ENCODE results near the gene NBPF3. TPM values are rescaled to one million over a fixed set of nuclear protein-coding genes. Genes with fewer than 3 reads are reported as not detected.
"Not testable (repeated sequence)": the region's sequence is repeated elsewhere in the genome, so short reads cannot be mapped to it uniquely, and the experiment has no call there.

The NBPF3 gene
- total RNA-seq, 1 donor from 2014 or later: 3.9 TPM

- TF ChIP-seq, protein P1, sequence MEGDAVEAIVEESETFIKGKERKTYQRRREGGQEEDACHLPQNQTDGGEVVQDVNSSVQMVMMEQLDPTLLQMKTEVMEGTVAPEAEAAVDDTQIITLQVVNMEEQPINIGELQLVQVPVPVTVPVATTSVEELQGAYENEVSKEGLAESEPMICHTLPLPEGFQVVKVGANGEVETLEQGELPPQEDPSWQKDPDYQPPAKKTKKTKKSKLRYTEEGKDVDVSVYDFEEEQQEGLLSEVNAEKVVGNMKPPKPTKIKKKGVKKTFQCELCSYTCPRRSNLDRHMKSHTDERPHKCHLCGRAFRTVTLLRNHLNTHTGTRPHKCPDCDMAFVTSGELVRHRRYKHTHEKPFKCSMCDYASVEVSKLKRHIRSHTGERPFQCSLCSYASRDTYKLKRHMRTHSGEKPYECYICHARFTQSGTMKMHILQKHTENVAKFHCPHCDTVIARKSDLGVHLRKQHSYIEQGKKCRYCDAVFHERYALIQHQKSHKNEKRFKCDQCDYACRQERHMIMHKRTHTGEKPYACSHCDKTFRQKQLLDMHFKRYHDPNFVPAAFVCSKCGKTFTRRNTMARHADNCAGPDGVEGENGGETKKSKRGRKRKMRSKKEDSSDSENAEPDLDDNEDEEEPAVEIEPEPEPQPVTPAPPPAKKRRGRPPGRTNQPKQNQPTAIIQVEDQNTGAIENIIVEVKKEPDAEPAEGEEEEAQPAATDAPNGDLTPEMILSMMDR (IDR thresholded peaks at IDR 0.05): no peak
- no peak overlapping the region for H3K27ac ChIP-seq
- H3K4me3 ChIP-seq: no peak overlapping the region
- intact Hi-C loops (cut with DNase I): no loop called here
- H3K27me3 ChIP-seq: no peaks in the 10 kb centered on the region
- DNase-seq (ENCODE audit: low spot score in 2 of 2): no peak
- no peaks in the 10 kb centered on the region for H3K4me1 ChIP-seq
- no peaks in the 10 kb centered on the region for H3K36me3 ChIP-seq
- H3K9me3 ChIP-seq: no peaks in the 10 kb centered on the region
Observed at GRCh38 chr1:21457654-21458053, 17.7 kb downstream of the NBPF3 start.

DNA sequence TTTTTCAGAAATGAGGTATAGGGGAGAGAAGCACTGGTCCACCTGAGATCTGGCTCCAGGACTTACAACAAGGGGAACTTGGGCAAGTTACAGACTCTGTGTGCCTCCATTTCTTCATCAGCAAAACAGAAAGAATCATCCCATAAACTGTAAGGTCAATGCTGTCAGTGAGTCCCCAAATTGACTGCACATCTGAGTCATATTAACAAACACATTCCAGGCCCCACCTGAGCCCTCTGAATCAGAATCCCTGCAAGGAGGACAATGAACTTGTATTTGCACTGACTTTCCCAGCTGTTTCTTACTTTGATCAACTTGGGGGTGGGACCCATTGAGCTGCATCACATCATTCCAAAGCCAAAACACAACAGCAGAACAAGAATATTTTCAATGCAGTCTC is 25.2 kb downstream of the NBPF3 start:
- DNase-seq (ENCODE audit: low spot score in 2 of 2); H3K36me3 ChIP-seq; intact Hi-C loops (cut with DNase I); H3K27ac ChIP-seq; H3K9me3 ChIP-seq; H3K27me3 ChIP-seq; H3K4me3 ChIP-seq; H3K4me1 ChIP-seq: not testable (repeated sequence)

GRCh38 chr1:21467946-21468345 is 28.0 kb downstream of the NBPF3 start:
- H3K4me3 ChIP-seq; H3K27ac ChIP-seq; H3K4me1 ChIP-seq; H3K27me3 ChIP-seq; H3K36me3 ChIP-seq; H3K9me3 ChIP-seq; DNase-seq (ENCODE audit: low spot score in 2 of 2); intact Hi-C loops (cut with DNase I): not testable (repeated sequence)

GRCh38 chr1:21468599-21468998 is 28.7 kb downstream of the NBPF3 start:
- Histone ChIP-seq H3K27me3 (no peaks in the 10 kb centered on the region), H3K4me1 (no peaks in the 10 kb centered on the region), H3K36me3 (peaks cover 2 to 7% of the 10 kb centered on the region in 2 donors), H3K27ac (no peak overlapping the region), H3K4me3 (no peak overlapping the region), H3K9me3 (no peaks in the 10 kb centered on the region)
- TF ChIP-seq, protein P1 (IDR thresholded peaks at IDR 0.05): peak in 1 of 3 experiments; percentile 10
- intact Hi-C loops (cut with DNase I): no loop called here
- DNase-seq (ENCODE audit: low spot score in 2 of 2): no peak

DNA sequence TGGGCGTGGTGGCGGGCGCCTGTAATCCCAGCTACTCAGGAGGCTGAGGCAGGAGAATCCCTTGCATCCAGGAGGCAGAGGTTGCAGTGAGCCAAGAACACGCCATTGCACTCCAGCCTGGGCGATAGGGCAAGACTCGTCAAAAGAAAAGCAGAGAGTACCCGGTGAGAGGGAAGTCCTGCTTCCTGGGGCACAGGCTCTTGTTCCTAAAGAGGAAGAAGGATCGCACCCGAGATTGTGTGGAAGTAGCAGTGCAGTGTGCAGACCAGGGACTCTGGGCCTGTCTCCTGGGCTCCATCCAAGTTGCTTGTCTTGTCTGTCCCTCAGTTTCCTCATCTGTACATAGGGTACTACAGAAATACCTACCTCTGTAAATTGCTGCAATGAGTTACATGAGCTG is 29.6 kb downstream of the NBPF3 start:
- Histone ChIP-seq H3K27ac (no peak overlapping the region), H3K4me3 (no peak overlapping the region), H3K27me3 (no peaks in the 10 kb centered on the region), H3K36me3 (peaks cover 2 to 10% of the 10 kb centered on the region in 2 donors), H3K4me1 (no peaks in the 10 kb centered on the region), H3K9me3 (no peaks in the 10 kb centered on the region)
- DNase-seq (ENCODE audit: low spot score in 2 of 2): no peak
- TF ChIP-seq, protein P1 (IDR thresholded peaks at IDR 0.05): no peak
- intact Hi-C loops (cut with DNase I): no loop called here

- TF ChIP-seq, protein P1 (IDR thresholded peaks at IDR 0.05): no peak
- intact Hi-C loops (cut with DNase I): no loop called here
- Histone ChIP-seq H3K4me1 (no peaks in the 10 kb centered on the region), H3K9me3 (no peaks in the 10 kb centered on the region), H3K36me3 (peaks cover 4 to 15% of the 10 kb centered on the region in 2 donors), H3K27ac (no peak overlapping the region), H3K4me3 (no peak overlapping the region), H3K27me3 (no peaks in the 10 kb centered on the region)
- DNase-seq (ENCODE audit: low spot score in 2 of 2): no peak
Observed at GRCh38 chr1:21472861-21473260, 32.9 kb downstream of the NBPF3 start.

GRCh38 chr1:21478356-21478755 is 38.4 kb downstream of the NBPF3 start:
- Histone ChIP-seq H3K4me3 (no peak overlapping the region), H3K27me3 (no peaks in the 10 kb centered on the region), H3K9me3 (no peaks in the 10 kb centered on the region), H3K27ac (no peak overlapping the region), H3K4me1 (no peaks in the 10 kb centered on the region), H3K36me3 (peaks cover 5 to 19% of the 10 kb centered on the region in 2 donors)
- DNase-seq (ENCODE audit: low spot score in 2 of 2): no peak
- TF ChIP-seq, protein P1 (IDR thresholded peaks at IDR 0.05): no peak
- intact Hi-C loops (cut with DNase I): no loop called here

GRCh38 chr1:21483881-21484280 is 43.9 kb downstream of the NBPF3 start:
- H3K27ac ChIP-seq; intact Hi-C loops (cut with DNase I): not testable (repeated sequence)

More at GRCh38 chr1:21483881-21484280, 43.9 kb downstream of the NBPF3 start:
- H3K4me3 ChIP-seq; H3K9me3 ChIP-seq; H3K27me3 ChIP-seq; DNase-seq (ENCODE audit: low spot score in 2 of 2); H3K4me1 ChIP-seq; H3K36me3 ChIP-seq: not testable (repeated sequence)
